Measurements from ENCODE around the gene GUCA2A.

GUCA2A gene

GRCh38 chr1:42176902-42177519 is 12.5 kb upstream of the GUCA2A start:
- no peak for DNase-seq

- DNase-seq, result no peak
These were observed 10.9 kb upstream of the GUCA2A start for GRCh38 chr1:42175314-42176054.

GRCh38 chr1:42173961-42174735 is 9.6 kb upstream of the GUCA2A start:
- no peak for DNase-seq

- peak; percentile 65 for DNase-seq
These were observed 8.8 kb upstream of the GUCA2A start for GRCh38 chr1:42173155-42173933.

GRCh38 chr1:42172381-42173133 is 8.0 kb upstream of the GUCA2A start:
- no peak for DNase-seq

GRCh38 chr1:42171679-42172266 is 7.2 kb upstream of the GUCA2A start:
- no peak for DNase-seq

GRCh38 chr1:42170779-42171621 is 6.5 kb upstream of the GUCA2A start:
- DNase-seq, result no peak

- DNase-seq, result peak; percentile 94
These were observed 4.2 kb upstream of the GUCA2A start for GRCh38 chr1:42168763-42169162.

- no peak for DNase-seq
These were observed 3.8 kb upstream of the GUCA2A start for GRCh38 chr1:42168391-42168670.

GRCh38 chr1:42167611-42168390 is 3.3 kb upstream of the GUCA2A start:
- DNase-seq, result no peak

- DNase-seq, result peak; percentile 49
These were observed 1.1 kb upstream of the GUCA2A start for GRCh38 chr1:42165511-42166210.

GRCh38 chr1:42163536-42164503 is 725 bp downstream of the GUCA2A start:
- DNase-seq, result no peak

- no peak for DNase-seq
These were observed 1.4 kb downstream of the GUCA2A start for GRCh38 chr1:42163114-42163513.

GRCh38 chr1:42162181-42162580 is 2.4 kb downstream of the GUCA2A start:
- no peak for DNase-seq

GRCh38 chr1:42158189-42158588 is 6.4 kb downstream of the GUCA2A start:
- no peak for DNase-seq

GRCh38 chr1:42157667-42158066 is 6.9 kb downstream of the GUCA2A start:
- DNase-seq, result no peak

- DNase-seq, result no peak
These were observed 9.2 kb downstream of the GUCA2A start for GRCh38 chr1:42155362-42155761.

GRCh38 chr1:42154685-42155084 is 9.9 kb downstream of the GUCA2A start:
- no peak for DNase-seq

- no peak for DNase-seq
These were observed 10.9 kb downstream of the GUCA2A start for GRCh38 chr1:42153624-42154023.
